GM18951 (cell line): ENCODE data around the gene ADCY4.

Source experiments
- POLR2A ChIP-seq: IDR thresholded peaks from 4 replicates; pipeline ENCODE4 v1.6.1; 2011; ENCODE audit warnings: mild to moderate bottlenecking; ENCODE audit not compliant: insufficient read length, insufficient read depth; ENCODE audit errors: extremely low read depth
- in situ Hi-C: fragments of 300-500 bp; cut with MboI; formaldehyde crosslinking; loops from one replicate; pipeline ENCODE4 v1.12.0; 2022; ENCODE audit warnings: low sequenced_read_pairs, mixed read lengths, inconsistent platforms; ENCODE audit not compliant: unreplicated experiment

The ADCY4 gene

GRCh38 chr14:24334431-24335291, at the start of gene ADCY4:
Gene ADCY4, minus strand, starts transcription at chr14:24335071. Its CDS starts 419 bp downstream, at chr14:24334652.
- TF ChIP-seq POLR2A = no peak
- in situ Hi-C loops = loop anchor here (10.0 kb wide), 1 partner anchor 100 kb away; no protein-coding TSS in a partner anchor

GRCh38 chr14:24384169-24384568, 49.3 kb upstream of the ADCY4 start:
- no peak for TF ChIP-seq POLR2A
- in situ Hi-C loops = no loop called here

DNA sequence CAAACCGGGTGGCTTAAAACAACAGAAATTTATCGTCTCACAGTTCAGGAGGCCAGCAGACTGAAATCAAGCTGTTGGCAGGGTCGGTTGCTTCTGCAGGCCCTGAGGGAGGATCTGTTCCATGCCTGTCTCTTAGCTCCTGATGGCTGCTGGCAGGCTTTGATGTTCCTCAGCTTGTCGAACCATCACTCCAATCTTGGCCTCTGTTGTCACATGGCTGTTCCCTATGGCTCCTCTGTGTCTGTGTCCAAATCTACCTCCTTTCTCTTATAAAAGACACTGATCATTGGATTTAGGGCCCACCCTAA, 47.1 kb upstream of the ADCY4 start:
- in situ Hi-C loops = no loop called here
- TF ChIP-seq POLR2A = no peak

DNA sequence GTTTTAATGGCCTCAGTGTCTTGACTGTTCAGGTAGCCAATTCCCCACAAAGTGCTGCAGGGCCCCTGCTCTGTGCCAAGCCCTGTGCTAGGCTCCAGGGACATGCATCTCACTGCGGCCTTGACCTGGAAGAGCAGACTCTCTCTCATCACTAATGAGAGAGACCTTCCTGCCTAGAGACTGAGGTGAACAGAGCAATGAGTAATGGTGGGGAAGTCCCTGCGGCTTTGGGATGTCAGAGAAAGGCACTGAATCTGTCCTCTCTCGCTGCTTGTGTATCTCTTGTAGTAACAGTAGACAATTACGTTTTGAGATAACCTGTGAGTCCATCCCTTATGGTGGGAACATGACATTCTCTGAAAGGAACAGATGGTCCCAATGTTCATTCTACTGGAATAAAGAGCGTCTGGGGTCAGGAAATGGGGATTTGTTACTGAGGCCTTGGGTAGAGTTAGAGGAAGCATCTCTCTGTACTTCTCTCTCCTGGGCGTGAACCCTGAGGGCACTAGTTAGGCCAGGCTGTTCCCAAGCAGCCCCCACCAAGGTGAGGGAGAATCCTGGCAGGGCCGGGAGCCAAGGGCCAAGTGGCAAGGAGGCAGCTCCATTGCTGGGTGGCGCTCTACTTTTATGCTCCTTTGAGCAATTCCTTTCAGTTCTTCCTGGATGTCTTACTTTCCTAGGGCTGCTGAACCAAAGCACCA, 46.6 kb upstream of the ADCY4 start:
- TF ChIP-seq POLR2A = no peak
- in situ Hi-C loops = no loop called here

DNA sequence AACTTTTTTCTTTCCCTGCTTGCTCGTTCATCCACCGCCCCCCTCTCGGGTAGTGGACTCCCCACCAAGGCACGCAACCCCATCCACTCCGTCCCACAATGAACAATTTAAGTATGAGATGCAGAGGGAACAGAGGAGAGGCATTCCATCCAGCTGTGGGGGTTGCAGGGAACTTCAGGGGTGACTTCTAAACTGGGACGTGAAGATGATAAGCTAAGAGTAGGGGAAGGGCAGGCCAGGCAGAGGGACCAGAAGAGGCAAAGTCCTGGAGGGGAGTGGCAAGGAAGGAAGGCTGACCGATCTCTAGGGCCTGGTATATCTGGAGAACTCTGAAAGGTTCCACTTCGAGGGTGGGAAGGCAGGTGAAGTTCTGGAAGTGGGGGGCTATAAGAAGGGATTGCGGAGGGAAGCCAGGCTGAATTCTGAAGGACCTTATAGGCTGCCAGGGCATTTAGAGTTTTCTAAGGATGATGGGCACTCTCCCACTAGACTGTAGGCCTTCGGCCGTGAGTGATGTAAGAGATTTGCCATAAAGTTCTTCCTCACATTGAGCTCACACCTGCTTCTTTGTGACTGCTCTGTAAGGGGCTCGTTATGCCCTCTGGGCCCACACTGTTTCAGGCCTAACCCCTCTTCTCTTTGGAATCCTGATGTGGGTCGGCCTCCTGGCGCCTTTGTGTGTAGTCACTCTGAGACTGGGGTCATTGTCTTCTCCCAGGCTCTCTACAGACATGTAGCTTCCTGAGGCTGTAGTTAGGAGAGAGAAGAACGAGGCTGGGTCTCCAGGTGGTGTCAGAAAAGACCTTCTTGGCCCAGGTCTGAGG, 45.2 kb upstream of the ADCY4 start:
- in situ Hi-C loops = loop anchor here (10.0 kb wide), 1 partner anchor 45 kb away; the partner anchor contains the start of genes CBLN3 and KHNYN
- TF ChIP-seq POLR2A = no peak

GRCh38 chr14:24378981-24379906, 44.4 kb upstream of the ADCY4 start:
- TF ChIP-seq POLR2A = no peak
- in situ Hi-C loops = loop anchor here (10.0 kb wide), 1 partner anchor 46 kb away; the partner anchor contains the start of genes CBLN3 and KHNYN

DNA sequence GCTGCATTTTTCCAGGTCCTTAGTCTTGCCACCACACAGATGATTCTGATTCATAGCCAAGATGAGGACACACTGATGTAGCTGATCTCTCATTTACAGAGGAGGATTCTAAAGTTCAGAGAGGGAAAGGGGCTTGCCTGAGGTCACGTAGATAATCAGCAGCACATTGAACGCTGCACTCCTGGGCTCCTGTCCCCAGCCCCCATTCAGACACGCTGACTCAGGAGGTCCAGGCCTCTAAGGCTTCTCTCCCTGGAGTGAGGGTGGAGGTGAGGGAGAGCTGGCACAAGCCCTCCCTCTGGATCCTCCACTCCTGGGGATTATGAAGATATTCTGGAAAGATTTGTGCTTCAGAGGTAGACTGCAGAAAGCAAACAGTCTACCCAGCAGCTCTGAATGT, 43.5 kb upstream of the ADCY4 start:
- in situ Hi-C loops = loop anchor here (10.0 kb wide), 1 partner anchor 46 kb away; the partner anchor contains the start of genes CBLN3 and KHNYN
- TF ChIP-seq POLR2A = no peak

DNA sequence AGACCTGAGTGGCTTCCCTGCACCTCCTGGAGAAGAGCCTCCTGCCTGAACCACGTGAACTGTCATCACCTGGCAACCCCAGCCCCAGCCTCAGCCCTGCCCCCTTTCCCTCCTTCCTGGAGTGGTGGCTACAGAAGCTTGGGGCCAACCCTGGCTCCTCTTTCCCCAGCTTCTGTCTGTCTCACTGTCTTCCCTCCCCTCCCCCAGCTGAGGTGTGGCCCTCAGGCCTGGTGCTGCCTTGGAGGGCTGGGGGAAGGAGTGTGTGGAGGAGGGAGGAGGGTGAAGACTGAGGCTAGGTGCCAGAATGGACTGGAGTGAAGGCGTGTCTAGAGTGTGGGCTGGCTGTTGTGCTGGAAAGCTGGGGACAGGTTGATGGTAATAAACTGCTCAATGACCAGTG, 42.8 kb upstream of the ADCY4 start:
- in situ Hi-C loops = loop anchor here (10.0 kb wide), 1 partner anchor 47 kb away; the partner anchor contains the start of genes CBLN3 and KHNYN
- TF ChIP-seq POLR2A = no peak

- no peak for TF ChIP-seq POLR2A
- in situ Hi-C loops = loop anchor here (10.0 kb wide), 1 partner anchor 48 kb away; the partner anchor contains the start of genes CBLN3 and KHNYN
Measured at GRCh38 chr14:24377126-24377525, 42.3 kb upstream of the ADCY4 start.

DNA sequence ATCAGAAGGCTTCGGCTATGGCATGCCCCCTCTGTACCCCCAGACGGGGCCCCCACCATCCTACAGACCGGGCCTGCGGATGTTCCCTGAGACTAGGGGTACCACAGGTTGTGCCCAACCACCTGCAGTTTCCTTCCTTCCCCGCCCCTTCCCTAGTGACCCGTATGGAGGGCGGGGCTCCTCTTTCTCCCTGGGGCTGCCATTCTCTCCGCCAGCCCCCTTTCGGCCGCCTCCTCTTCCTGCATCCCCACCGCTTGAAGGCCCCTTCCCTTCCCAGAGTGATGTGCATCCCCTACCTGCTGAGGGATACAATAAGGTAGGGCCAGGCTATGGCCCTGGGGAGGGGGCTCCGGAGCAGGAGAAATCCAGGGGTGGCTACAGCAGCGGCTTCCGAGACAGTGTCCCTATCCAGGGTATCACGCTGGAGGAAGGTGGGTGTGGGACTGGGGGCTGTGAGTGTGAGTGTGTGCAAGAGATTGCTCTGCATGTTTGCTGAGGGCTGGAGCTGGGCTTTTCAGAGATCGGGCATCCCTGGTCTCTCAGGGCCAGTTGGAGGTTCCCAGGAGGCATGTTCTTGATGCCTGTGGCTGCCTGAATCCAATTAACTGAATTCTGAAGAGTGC, 41.7 kb upstream of the ADCY4 start:
- in situ Hi-C loops = loop anchor here (10.0 kb wide), 1 partner anchor 48 kb away; the partner anchor contains the start of genes CBLN3 and KHNYN
- no peak for TF ChIP-seq POLR2A

DNA sequence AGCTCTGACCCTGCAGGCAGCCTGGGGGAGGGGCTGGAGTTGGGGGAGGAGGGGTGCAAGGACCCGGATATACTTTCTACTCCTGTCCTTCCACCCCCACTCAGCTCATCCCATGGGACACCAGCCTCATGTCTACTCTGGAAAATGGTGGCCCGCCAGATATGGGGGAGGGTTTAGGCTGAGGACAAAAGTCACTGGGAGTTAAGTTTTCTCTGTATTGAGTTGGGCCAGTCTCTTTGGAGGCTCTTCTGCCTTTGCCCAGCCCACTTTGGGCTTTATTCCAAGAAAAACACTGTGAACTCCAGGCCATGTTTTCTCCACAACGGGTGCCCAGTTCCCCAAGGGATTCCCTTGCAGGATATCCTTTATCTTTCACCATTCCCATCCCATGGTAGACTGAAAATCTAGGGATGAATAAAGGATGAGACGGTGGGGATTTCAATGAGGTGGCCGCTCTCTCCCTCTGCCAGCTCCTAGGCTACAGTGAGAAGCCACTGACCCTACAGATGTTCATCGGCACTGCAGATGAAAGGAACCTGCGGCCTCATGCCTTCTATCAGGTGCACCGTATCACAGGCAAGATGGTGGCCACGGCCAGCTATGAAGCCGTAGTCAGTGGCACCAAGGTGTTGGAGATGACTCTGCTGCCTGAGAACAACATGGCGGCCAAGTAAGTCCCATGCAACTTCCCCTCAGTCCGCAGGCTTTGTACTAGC, 38.0 kb upstream of the ADCY4 start:
- in situ Hi-C loops = loop anchor here (10.0 kb wide), 1 partner anchor 52 kb away; the partner anchor contains the start of genes CBLN3 and KHNYN

DNA sequence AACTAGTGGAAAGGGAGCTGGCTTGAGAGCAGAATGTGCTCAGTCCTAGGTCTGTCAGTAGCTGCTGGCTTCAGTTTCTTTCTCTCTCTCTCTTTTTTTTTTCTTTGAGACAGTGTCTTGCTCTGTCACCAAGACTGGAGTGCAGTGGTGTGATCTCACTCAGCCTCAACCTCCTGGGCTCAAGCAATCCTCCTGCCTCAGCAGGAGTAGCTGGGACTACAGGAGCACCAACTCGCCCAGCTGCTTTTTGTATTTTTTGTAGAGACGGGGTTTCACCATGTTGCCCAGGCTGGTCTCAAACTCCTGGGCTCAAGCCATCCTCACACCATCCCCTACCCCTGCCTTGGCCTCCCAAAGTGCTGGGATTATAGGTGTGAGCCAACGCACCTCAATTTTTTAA, 36.7 kb upstream of the ADCY4 start:
- in situ Hi-C loops = loop anchor here (10.0 kb wide), 1 partner anchor 53 kb away; the partner anchor contains the start of genes CBLN3 and KHNYN

More for the DNA sequence above, 38.0 kb upstream of the ADCY4 start:
- TF ChIP-seq POLR2A = no peak
